Prostate gland (tissue), 2 donors: Measurements from ENCODE around the gene RRAD. TPM values are rescaled to one million over a fixed set of nuclear protein-coding genes. Genes with fewer than 3 reads are reported as not detected.
A peak's percentile ranks its signal among the peaks of the same experiment; 100 is the strongest.

ENCODE experiments used
- DNase-seq: peaks from one replicate; pipeline ENCODE4 v3.0.0-alpha.2; 2019; ENCODE audit warnings: low spot score
- H3K27ac ChIP-seq, 2 donors: fragments of 200-600 bp; sonication (generic); 2 replicates each; pipeline ENCODE4 v1.5.1; 2017 to 2019
- H3K27me3 ChIP-seq: fragments of 200-600 bp; sonication (generic); replicated peaks from 2 replicates; pipeline ENCODE4 v1.5.1; 2019; ENCODE audit not compliant: insufficient read depth
- H3K36me3 ChIP-seq, 2 donors: fragments of 200-600 bp; sonication (generic); 1 replicate in 1 of 2; 2 replicates in 1 of 2; pipeline versions ENCODE4 v1.5.1 to v1.8.1; 2017 to 2019
- H3K4me1 ChIP-seq: fragments of 200-600 bp; sonication (generic); replicated peaks from 2 replicates; pipeline ENCODE4 v1.5.1; 2019
- H3K4me3 ChIP-seq, 2 donors: fragments of 200-600 bp; sonication (generic); 2 replicates each; pipeline ENCODE4 v1.5.1; 2017 to 2019
- H3K9me3 ChIP-seq: fragments of 200-600 bp; sonication (generic); 2 replicates; pipeline ENCODE4 v1.5.1; 2017
- POLR2A ChIP-seq: fragments of 450-650 bp; IDR thresholded peaks from one replicate; pipeline ENCODE4 v1.6.1; 2016; ENCODE audit warnings: antibody characterized with exemption, mild to moderate bottlenecking
- POLR2AphosphoS5 ChIP-seq: sonication (generic); formaldehyde crosslinking; IDR thresholded peaks from one replicate; pipeline ENCODE4 v1.6.1; 2017; ENCODE audit warnings: antibody characterized with exemption
- WGBS: methylation state at CpG from one replicate; pipeline ENCODE4 v1.1.5; 2018; 5-methylcytosine and 5-hydroxymethylcytosine counted together
- intact Hi-C: fragments of 100-400 bp; cut with DNase I; formaldehyde crosslinking; loops from one replicate; pipeline ENCODE4 v1.14.2; 2022
- total RNA-seq, 2 donors: library from RNA; depleted of rRNA; stranded (reverse); fragments of >200 nt; gene quantifications; one replicate each; pipeline ENCODE4 v1.1.0, GENCODE V29; 2016
- TF ChIP-seq, protein P1 (sequence below), 4 experiments: fragments of 200-600 bp in 2 of 4; fragments of 450-650 bp in 2 of 4; sonication (generic) in 2 of 4; IDR thresholded peaks; 1 replicate in 3 of 4; 2 replicates in 1 of 4; pipeline ENCODE4 v1.5.1; 2016 to 2019; ENCODE audit warnings: antibody characterized with exemption in 4 of 4, mild to moderate bottlenecking in 2 of 4, moderate library complexity in 2 of 4

The RRAD gene
- total RNA-seq, 2 donors from 2014 or later, result 17.0 to 37.0 TPM

GRCh38 chr16:66908116-66908515 lies 17.2 kb downstream of the RRAD start:
- no peak for DNase-seq
- intact Hi-C loops, result no loop called here
- no peaks in the 10 kb centered on the region for H3K9me3 ChIP-seq
- TF ChIP-seq POLR2A (no peak), POLR2AphosphoS5 (no peak)
- TF ChIP-seq, protein P1, sequence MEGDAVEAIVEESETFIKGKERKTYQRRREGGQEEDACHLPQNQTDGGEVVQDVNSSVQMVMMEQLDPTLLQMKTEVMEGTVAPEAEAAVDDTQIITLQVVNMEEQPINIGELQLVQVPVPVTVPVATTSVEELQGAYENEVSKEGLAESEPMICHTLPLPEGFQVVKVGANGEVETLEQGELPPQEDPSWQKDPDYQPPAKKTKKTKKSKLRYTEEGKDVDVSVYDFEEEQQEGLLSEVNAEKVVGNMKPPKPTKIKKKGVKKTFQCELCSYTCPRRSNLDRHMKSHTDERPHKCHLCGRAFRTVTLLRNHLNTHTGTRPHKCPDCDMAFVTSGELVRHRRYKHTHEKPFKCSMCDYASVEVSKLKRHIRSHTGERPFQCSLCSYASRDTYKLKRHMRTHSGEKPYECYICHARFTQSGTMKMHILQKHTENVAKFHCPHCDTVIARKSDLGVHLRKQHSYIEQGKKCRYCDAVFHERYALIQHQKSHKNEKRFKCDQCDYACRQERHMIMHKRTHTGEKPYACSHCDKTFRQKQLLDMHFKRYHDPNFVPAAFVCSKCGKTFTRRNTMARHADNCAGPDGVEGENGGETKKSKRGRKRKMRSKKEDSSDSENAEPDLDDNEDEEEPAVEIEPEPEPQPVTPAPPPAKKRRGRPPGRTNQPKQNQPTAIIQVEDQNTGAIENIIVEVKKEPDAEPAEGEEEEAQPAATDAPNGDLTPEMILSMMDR (IDR thresholded peaks at IDR 0.05), result no peak
- no peak overlapping the region for H3K4me3 ChIP-seq
- no peak overlapping the region for H3K27ac ChIP-seq
- H3K36me3 ChIP-seq, result no peaks in the 10 kb centered on the region
- H3K27me3 ChIP-seq, result no peaks in the 10 kb centered on the region
- WGBS, result 85% methylated on average over 3 of the region's 3 CpGs
- no peaks in the 10 kb centered on the region for H3K4me1 ChIP-seq

- intact Hi-C loops, result no loop called here
- DNase-seq, result no peak
- Histone ChIP-seq H3K4me1 (no peaks in the 10 kb centered on the region), H3K27me3 (no peaks in the 10 kb centered on the region), H3K9me3 (no peaks in the 10 kb centered on the region), H3K4me3 (no peak overlapping the region), H3K36me3 (no peaks in the 10 kb centered on the region), H3K27ac (no peak overlapping the region)
- TF ChIP-seq, protein P1 (IDR thresholded peaks at IDR 0.05), result no peak
- no peak for TF ChIP-seq POLR2A
- WGBS, result 80% methylated on average over 6 of the region's 7 CpGs
Observed at GRCh38 chr16:66906916-66907836, 18.2 kb downstream of the RRAD start.

DNA sequence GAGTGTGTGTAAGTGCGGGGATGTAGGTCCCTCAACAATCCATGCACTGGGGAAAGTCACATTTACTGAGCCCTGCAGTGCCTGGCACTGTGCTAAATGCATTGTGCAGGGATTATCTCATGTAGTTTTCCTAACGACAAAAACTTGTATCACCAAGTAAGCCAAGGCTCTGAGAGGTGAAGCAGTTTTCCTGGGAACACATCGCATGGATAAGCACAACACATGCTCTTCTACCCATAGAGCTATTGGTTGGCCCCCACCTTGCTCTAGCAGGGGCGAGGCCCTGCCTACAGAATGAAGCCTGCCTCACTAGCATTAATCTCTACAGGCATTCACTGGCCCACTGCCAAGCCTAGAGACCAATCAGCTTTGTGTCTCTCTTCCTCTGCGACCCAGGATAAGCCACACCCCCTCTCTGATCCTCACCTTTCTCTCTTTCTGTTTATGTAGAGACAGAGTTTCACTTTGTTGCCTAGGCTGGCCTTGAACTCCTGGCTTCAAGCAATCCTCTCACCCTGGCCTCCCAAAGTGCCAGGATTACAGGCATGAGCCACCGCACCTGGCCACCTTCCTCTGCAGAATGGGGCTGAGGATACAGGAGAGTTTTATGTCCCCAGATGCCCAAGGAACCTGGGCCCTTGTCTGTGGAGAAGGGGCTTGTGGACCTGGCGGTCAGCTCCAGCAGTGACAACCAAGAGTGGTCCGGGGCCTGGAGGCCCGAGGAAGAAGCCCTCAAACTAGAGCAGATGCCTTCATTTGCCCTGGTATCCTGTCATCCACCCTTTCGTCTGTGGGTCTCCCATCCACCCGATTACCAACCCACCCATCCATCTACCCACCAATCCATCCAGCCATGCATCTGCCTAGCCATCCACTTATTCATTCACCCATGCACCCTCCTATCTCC lies 19.4 kb downstream of the RRAD start:
- H3K4me1 ChIP-seq, result no peaks in the 10 kb centered on the region
- H3K4me3 ChIP-seq, result no peak overlapping the region
- no peaks in the 10 kb centered on the region for H3K27me3 ChIP-seq
- intact Hi-C loops, result loop anchor here (2.0 kb wide), 1 partner anchor 17 kb away; no protein-coding TSS in a partner anchor
- no peak for DNase-seq
- WGBS, result 77% methylated on average over 11 of the region's 11 CpGs
- no peak overlapping the region for H3K27ac ChIP-seq
- TF ChIP-seq POLR2AphosphoS5, result no peak
- H3K36me3 ChIP-seq, result no peaks in the 10 kb centered on the region
- H3K9me3 ChIP-seq, result no peaks in the 10 kb centered on the region

- TF ChIP-seq POLR2AphosphoS5, result peak; percentile 5
- TF ChIP-seq POLR2A, result no peak
- TF ChIP-seq, protein P1 (IDR thresholded peaks at IDR 0.05), result no peak
- Histone ChIP-seq H3K4me3 (no peak overlapping the region), H3K9me3 (no peaks in the 10 kb centered on the region), H3K27ac (peak overlapping the region; percentile 31 to 32), H3K36me3 (no peaks in the 10 kb centered on the region), H3K4me1 (no peaks in the 10 kb centered on the region), H3K27me3 (no peaks in the 10 kb centered on the region)
- 55% methylated on average over 16 of the region's 16 CpGs for whole genome bisulfite sequencing
- intact Hi-C loops, result loop anchor here (2.0 kb wide), 1 partner anchor 18 kb away; no protein-coding TSS in a partner anchor
- no peak for DNase-seq
Observed at GRCh38 chr16:66904846-66905632, 20.3 kb downstream of the RRAD start.
